K562 (cell line): ENCODE data around the gene P4HB. TPM values are rescaled to one million over a fixed set of nuclear protein-coding genes. Genes with fewer than 3 reads are reported as not detected.

Experiments
- E2F5 ChIP-seq: sonication (generic); formaldehyde crosslinking; IDR thresholded peaks from 2 replicates; pipeline ENCODE4 v1.8.0; 2022; ENCODE audit warnings: mild to moderate bottlenecking, missing genetic modification reagents
- ELF1 ChIP-seq: fragments of 200-800 bp; sonication (Bioruptor generic); IDR thresholded peaks from 2 replicates; pipeline ENCODE4 v1.6.1; 2016; ENCODE audit warnings: missing genetic modification characterization, missing compliant biosample characterization
- ELF4 ChIP-seq: fragments of 450-650 bp; formaldehyde crosslinking; IDR thresholded peaks from 2 replicates; pipeline ENCODE4 v1.4.0; 2022; ENCODE audit warnings: missing genetic modification characterization
- EP300 ChIP-seq: IDR thresholded peaks from 2 replicates; pipeline ENCODE4 v1.6.1; 2012; ENCODE audit warnings: low read length, improper control_type of control experiment
- GABPB1 ChIP-seq: sonication (generic); formaldehyde crosslinking; IDR thresholded peaks from 2 replicates; pipeline ENCODE4 v1.8.0; 2022; ENCODE audit warnings: mild to moderate bottlenecking, missing genetic modification reagents
- KDM4B ChIP-seq, 2 experiments: fragments of 450-650 bp in 1 of 2; sonication (generic) in 1 of 2; IDR thresholded peaks; 2 replicates each; pipeline ENCODE4 v1.6.1; 2016 to 2017; ENCODE audit warnings: borderline replicate concordance in 2 of 2, antibody characterized with exemption in 1 of 2, low read depth in 1 of 2, mild to moderate bottlenecking in 1 of 2
- LARP7 ChIP-seq: fragments of 450-650 bp; IDR thresholded peaks from 2 replicates; pipeline ENCODE4 v1.6.1; 2016
- NFE2L1 ChIP-seq: fragments of 450-650 bp; IDR thresholded peaks from 2 replicates; pipeline ENCODE4 v1.6.1; 2016; ENCODE audit warnings: missing genetic modification characterization, low read depth, mild to moderate bottlenecking, missing compliant biosample characterization, moderate library complexity, borderline replicate concordance
- NR2F6 ChIP-seq: fragments of 450-650 bp; formaldehyde crosslinking; IDR thresholded peaks from 2 replicates; pipeline ENCODE4 v1.4.0; 2020; ENCODE audit warnings: mild to moderate bottlenecking
- POLR2A ChIP-seq: fragments of 450-650 bp; conservative IDR thresholded peaks from 2 replicates; pipeline ENCODE4 v1.6.1; 2016
- RBFOX2 ChIP-seq: fragments of 200-400 bp; formaldehyde crosslinking; IDR thresholded peaks from 2 replicates; pipeline ENCODE4 v1.6.1; 2017; ENCODE audit warnings: low read depth, mild to moderate bottlenecking, low read length, moderate library complexity
- TCF3 ChIP-seq: sonication (generic); formaldehyde crosslinking; IDR thresholded peaks from 2 replicates; pipeline ENCODE4 v1.4.0; 2020; ENCODE audit warnings: mild to moderate bottlenecking, missing genetic modification reagents
- polyA plus RNA-seq, 8 experiments: library from polyadenylated mRNA; depleted of rRNA in 4 of 8; stranded (reverse) in 5 of 8; unstranded in 3 of 8; fragments of >200 nt; fragmentation: Nextera tagmentation in 2 of 8; fragmentation: Illumina TruSeq in 1 of 8; extraction: Ambion mirVana in 2 of 8; extraction: Trizol in 1 of 8; gene quantifications; 2 replicates each; pipeline versions ENCODE4 v1.2.1 to v1.2.3, GENCODE V29; 2011 to 2014; ENCODE audit warnings: inconsistent platforms in 1 of 8, missing spikeins in 1 of 8
- total RNA-seq, 7 experiments: library from RNA; depleted of rRNA in 6 of 7; stranded (reverse); fragments of >200 nt in 6 of 7; fragmentation: Illumina TruSeq in 2 of 7; extraction: Trizol in 2 of 7; gene quantifications; 2 replicates each; pipeline versions ENCODE4 v1.2.1 to v1.2.3, GENCODE V29; 2011 to 2021; ENCODE audit warnings: low replicate concordance in 1 of 7
- TF ChIP-seq, protein P1 (sequence below): fragments of 200-600 bp; sonication (generic); IDR thresholded peaks from one replicate; pipeline ENCODE4 v1.6.1; 2012; ENCODE audit warnings: mild to moderate bottlenecking, low read depth, low read length, inconsistent platforms

The P4HB gene
- total and polyA plus RNA-seq, 9 of the 15 experiments (the other 6 are each of a cell fraction or from before 2014, with no cell fraction given), result 4.4 to 645 (median 325) TPM

- TF ChIP-seq, protein P1, sequence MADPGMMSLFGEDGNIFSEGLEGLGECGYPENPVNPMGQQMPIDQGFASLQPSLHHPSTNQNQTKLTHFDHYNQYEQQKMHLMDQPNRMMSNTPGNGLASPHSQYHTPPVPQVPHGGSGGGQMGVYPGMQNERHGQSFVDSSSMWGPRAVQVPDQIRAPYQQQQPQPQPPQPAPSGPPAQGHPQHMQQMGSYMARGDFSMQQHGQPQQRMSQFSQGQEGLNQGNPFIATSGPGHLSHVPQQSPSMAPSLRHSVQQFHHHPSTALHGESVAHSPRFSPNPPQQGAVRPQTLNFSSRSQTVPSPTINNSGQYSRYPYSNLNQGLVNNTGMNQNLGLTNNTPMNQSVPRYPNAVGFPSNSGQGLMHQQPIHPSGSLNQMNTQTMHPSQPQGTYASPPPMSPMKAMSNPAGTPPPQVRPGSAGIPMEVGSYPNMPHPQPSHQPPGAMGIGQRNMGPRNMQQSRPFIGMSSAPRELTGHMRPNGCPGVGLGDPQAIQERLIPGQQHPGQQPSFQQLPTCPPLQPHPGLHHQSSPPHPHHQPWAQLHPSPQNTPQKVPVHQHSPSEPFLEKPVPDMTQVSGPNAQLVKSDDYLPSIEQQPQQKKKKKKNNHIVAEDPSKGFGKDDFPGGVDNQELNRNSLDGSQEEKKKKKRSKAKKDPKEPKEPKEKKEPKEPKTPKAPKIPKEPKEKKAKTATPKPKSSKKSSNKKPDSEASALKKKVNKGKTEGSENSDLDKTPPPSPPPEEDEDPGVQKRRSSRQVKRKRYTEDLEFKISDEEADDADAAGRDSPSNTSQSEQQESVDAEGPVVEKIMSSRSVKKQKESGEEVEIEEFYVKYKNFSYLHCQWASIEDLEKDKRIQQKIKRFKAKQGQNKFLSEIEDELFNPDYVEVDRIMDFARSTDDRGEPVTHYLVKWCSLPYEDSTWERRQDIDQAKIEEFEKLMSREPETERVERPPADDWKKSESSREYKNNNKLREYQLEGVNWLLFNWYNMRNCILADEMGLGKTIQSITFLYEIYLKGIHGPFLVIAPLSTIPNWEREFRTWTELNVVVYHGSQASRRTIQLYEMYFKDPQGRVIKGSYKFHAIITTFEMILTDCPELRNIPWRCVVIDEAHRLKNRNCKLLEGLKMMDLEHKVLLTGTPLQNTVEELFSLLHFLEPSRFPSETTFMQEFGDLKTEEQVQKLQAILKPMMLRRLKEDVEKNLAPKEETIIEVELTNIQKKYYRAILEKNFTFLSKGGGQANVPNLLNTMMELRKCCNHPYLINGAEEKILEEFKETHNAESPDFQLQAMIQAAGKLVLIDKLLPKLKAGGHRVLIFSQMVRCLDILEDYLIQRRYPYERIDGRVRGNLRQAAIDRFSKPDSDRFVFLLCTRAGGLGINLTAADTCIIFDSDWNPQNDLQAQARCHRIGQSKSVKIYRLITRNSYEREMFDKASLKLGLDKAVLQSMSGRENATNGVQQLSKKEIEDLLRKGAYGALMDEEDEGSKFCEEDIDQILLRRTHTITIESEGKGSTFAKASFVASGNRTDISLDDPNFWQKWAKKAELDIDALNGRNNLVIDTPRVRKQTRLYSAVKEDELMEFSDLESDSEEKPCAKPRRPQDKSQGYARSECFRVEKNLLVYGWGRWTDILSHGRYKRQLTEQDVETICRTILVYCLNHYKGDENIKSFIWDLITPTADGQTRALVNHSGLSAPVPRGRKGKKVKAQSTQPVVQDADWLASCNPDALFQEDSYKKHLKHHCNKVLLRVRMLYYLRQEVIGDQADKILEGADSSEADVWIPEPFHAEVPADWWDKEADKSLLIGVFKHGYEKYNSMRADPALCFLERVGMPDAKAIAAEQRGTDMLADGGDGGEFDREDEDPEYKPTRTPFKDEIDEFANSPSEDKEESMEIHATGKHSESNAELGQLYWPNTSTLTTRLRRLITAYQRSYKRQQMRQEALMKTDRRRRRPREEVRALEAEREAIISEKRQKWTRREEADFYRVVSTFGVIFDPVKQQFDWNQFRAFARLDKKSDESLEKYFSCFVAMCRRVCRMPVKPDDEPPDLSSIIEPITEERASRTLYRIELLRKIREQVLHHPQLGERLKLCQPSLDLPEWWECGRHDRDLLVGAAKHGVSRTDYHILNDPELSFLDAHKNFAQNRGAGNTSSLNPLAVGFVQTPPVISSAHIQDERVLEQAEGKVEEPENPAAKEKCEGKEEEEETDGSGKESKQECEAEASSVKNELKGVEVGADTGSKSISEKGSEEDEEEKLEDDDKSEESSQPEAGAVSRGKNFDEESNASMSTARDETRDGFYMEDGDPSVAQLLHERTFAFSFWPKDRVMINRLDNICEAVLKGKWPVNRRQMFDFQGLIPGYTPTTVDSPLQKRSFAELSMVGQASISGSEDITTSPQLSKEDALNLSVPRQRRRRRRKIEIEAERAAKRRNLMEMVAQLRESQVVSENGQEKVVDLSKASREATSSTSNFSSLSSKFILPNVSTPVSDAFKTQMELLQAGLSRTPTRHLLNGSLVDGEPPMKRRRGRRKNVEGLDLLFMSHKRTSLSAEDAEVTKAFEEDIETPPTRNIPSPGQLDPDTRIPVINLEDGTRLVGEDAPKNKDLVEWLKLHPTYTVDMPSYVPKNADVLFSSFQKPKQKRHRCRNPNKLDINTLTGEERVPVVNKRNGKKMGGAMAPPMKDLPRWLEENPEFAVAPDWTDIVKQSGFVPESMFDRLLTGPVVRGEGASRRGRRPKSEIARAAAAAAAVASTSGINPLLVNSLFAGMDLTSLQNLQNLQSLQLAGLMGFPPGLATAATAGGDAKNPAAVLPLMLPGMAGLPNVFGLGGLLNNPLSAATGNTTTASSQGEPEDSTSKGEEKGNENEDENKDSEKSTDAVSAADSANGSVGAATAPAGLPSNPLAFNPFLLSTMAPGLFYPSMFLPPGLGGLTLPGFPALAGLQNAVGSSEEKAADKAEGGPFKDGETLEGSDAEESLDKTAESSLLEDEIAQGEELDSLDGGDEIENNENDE, result no peak
- TF ChIP-seq KDM4B (IDR thresholded peaks at IDR 0.05; ENCODE audit: borderline replicate concordance in 2 of 2, low read depth in 1 of 2) (no peak), LARP7 (no peak), TCF3 (CRISPR knock-in tag) (no peak), NR2F6 (CRISPR knock-in tag) (no peak), POLR2A (0 out of 2 replicates have a peak, but pooled peaks have one; percentile 13), ELF4 (no peak), ELF1 (tag) (no peak), E2F5 (CRISPR knock-in tag) (no peak), RBFOX2 (peak; percentile 61; the same call in 1 of the 2 replicates), NFE2L1 (tag) (no peak), EP300 (no peak), GABPB1 (CRISPR knock-in tag) (0 out of 2 replicates have a peak, but pooled peaks have one; percentile 20)
- TF ChIP-seq, all 486 proteins: peak for 6
Measured at GRCh38 chr17:81885869-81886548, 25.7 kb upstream of the P4HB start (continued).
